GM23248 (cell line): ENCODE data around the gene MEI1. TPM values are rescaled to one million over a fixed set of nuclear protein-coding genes. Genes with fewer than 3 reads are reported as not detected.
"Not testable (repeated sequence)": the region's sequence is repeated elsewhere in the genome, so short reads cannot be mapped to it uniquely, and the experiment has no call there.

Source experiments
- DNase-seq: peaks from one replicate; pipeline ENCODE4 v3.0.0-alpha.2; 2015
- H2AFZ ChIP-seq: fragments of 200-600 bp; sonication (generic); 2 replicates; pipeline ENCODE4 v1.6.1; 2016; ENCODE audit warnings: antibody characterized with exemption
- H3F3A ChIP-seq: fragments of 200-600 bp; sonication (generic); 2 replicates; pipeline ENCODE4 v1.6.1; 2016; ENCODE audit warnings: mild to moderate bottlenecking, antibody characterized with exemption, mixed run types; ENCODE audit not compliant: insufficient read depth
- H3K27ac ChIP-seq: fragments of 200-600 bp; sonication (generic); 2 replicates; pipeline ENCODE4 v1.5.1; 2016; ENCODE audit warnings: mild to moderate bottlenecking
- H3K27me3 ChIP-seq: fragments of 200-600 bp; sonication (generic); replicated peaks from 2 replicates; pipeline ENCODE4 v1.6.1; 2016; ENCODE audit warnings: mild to moderate bottlenecking; ENCODE audit not compliant: insufficient read depth
- H3K36me3 ChIP-seq: fragments of 200-600 bp; sonication (generic); 2 replicates; pipeline ENCODE4 v1.6.1; 2016; ENCODE audit warnings: low read depth, mild to moderate bottlenecking
- H3K4me1 ChIP-seq: fragments of 200-600 bp; sonication (generic); 2 replicates; pipeline ENCODE4 v1.6.1; 2016; ENCODE audit warnings: mild to moderate bottlenecking; ENCODE audit not compliant: insufficient read depth
- H3K4me2 ChIP-seq: fragments of 200-600 bp; sonication (generic); one replicate; pipeline ENCODE4 v1.6.1; 2016; ENCODE audit warnings: mild to moderate bottlenecking; ENCODE audit not compliant: unreplicated experiment
- H3K4me3 ChIP-seq: fragments of 200-600 bp; sonication (generic); 2 replicates; pipeline ENCODE4 v1.5.1; 2016; ENCODE audit warnings: mild to moderate bottlenecking
- H3K79me2 ChIP-seq: fragments of 200-600 bp; sonication (generic); 2 replicates; pipeline ENCODE4 v1.6.1; 2016; ENCODE audit warnings: mild to moderate bottlenecking; ENCODE audit not compliant: insufficient read depth
- H3K9ac ChIP-seq: fragments of 200-600 bp; sonication (generic); 2 replicates; pipeline ENCODE4 v1.6.1; 2016; ENCODE audit warnings: mild to moderate bottlenecking
- H3K9me2 ChIP-seq: fragments of 200-600 bp; sonication (generic); 2 replicates; pipeline ENCODE4 v1.6.1; 2016; ENCODE audit warnings: mixed run types, mild to moderate bottlenecking, moderate library complexity; ENCODE audit not compliant: insufficient read depth
- H3K9me3 ChIP-seq: fragments of 200-600 bp; sonication (generic); one replicate; pipeline ENCODE4 v1.6.1; 2017; ENCODE audit warnings: low read depth
- H4K20me1 ChIP-seq: fragments of 200-600 bp; sonication (generic); 2 replicates; pipeline ENCODE4 v1.6.0; 2016; ENCODE audit not compliant: insufficient read depth
- EZH2 ChIP-seq: fragments of 200-600 bp; sonication (generic); IDR thresholded peaks from 2 replicates; pipeline ENCODE4 v1.6.1; 2018; ENCODE audit warnings: antibody characterized with exemption, mild to moderate bottlenecking; ENCODE audit not compliant: insufficient read depth, poor library complexity, severe bottlenecking
- EZH2phosphoT487 ChIP-seq: fragments of 200-600 bp; sonication (generic); IDR thresholded peaks from 2 replicates; pipeline ENCODE4 v1.6.1; 2018; ENCODE audit warnings: antibody characterized with exemption, moderate library complexity, mild to moderate bottlenecking, low read depth; ENCODE audit not compliant: insufficient read depth
- WGBS, 2 experiments: methylation state at CpG; one replicate each; pipeline ENCODE4 v1.1.6; 2015 to 2017; ENCODE audit warnings: low lambda C conversion rate in 2 of 2, low coverage in 1 of 2; ENCODE audit errors: missing lambda C conversion rate in 2 of 2; 5-methylcytosine and 5-hydroxymethylcytosine counted together
- in situ Hi-C: fragments of 300-500 bp; cut with MboI; formaldehyde crosslinking; loops from 2 replicates; pipeline ENCODE4 v1.15.0; 2020
- polyA plus RNA-seq: library from polyadenylated mRNA; unstranded; fragments of >200 nt; fragmentation: Nextera tagmentation; extraction: Ambion mirVana; gene quantifications from 2 replicates; pipeline ENCODE4 v1.2.1, GENCODE V29; 2016
- total RNA-seq: library from RNA; depleted of rRNA; stranded (reverse); fragments of >200 nt; shearing (Covaris generic); gene quantifications from 2 replicates; pipeline ENCODE4 v1.2.3, GENCODE V29; 2014

The MEI1 gene
- total and polyA plus RNA-seq, 2 experiments from 2014 or later: 2.2 to 5.9 TPM

DNA sequence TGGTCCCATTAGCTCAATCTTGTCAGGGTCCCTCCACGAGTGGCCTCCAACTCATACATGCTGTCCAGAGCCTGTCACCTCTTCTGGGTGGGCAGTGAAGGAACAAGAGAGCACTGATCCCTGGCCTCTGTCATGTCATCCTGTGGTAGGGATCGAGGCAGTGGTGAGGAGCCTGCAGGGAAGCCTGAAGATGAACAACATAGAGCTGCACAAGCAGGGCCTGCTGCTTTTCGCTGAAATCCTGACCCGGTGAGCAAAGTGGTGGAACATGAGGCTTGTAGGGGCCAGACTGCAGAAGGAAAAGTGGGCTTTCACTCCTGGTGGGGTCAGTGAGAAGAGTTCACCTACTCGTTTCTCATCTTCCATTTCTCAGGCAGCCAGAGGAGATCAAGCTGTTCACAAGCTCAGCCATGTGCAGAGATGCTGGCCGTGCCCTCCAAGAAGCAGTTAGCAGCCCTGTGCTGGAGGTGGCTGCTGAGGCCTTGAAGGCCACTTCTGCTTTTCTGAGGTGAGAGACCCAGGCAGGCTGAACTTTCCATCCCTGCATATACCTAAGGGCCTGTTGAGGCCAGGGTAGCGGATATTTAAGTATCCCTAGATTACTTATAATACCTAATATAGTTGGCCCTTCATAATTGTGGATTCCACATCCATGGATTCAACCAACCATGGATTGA is 32.9 kb downstream of the MEI1 start:
- no peaks in the 10 kb centered on the region for H3F3A ChIP-seq
- no peaks in the 10 kb centered on the region for H3K79me2 ChIP-seq
- no peak overlapping the region for H3K4me2 ChIP-seq
- H3K9ac ChIP-seq: no peak overlapping the region
- H3K27ac ChIP-seq: no peak overlapping the region
- in situ Hi-C loops: no loop called here
- no peak overlapping the region for H3K4me3 ChIP-seq
- 67 to 70% methylated on average over 7 of the region's 7 CpGs for WGBS, 2 experiments
- no peaks in the 10 kb centered on the region for H3K27me3 ChIP-seq
- no peaks in the 10 kb centered on the region for H3K9me3 ChIP-seq
- no peak overlapping the region for H2AFZ ChIP-seq
- H3K4me1 ChIP-seq: no peaks in the 10 kb centered on the region
- H4K20me1 ChIP-seq: no peaks in the 10 kb centered on the region
- no peaks in the 10 kb centered on the region for H3K9me2 ChIP-seq
- no peak for DNase-seq
- TF ChIP-seq EZH2 (no peak), EZH2phosphoT487 (no peak)
- no peaks in the 10 kb centered on the region for H3K36me3 ChIP-seq

DNA sequence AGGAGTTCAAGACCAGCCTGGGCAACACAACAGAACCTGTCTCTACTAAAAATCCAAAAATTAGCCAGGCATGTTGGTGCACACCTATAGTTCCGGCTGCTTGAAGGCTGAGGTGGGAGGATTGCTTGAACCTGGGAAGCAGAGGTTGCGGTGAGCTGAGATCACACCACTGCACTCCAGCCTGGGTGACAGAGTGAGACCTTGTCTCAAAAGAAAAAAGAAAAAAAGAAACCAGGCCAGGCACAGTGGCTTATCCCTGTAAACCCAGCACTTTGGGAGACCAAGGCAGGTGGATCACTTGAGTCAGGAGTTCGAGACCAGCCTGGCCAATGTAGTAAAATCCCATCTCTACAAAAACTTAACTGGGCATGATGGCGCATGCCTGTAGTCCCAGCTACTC is 33.9 kb downstream of the MEI1 start:
- WGBS, 2 experiments: 91 to 96% methylated on average over 4 of the region's 4 CpGs
- H3K9ac ChIP-seq, H3F3A ChIP-seq, H3K27ac ChIP-seq, H3K4me1 ChIP-seq, H3K36me3 ChIP-seq, H4K20me1 ChIP-seq, in situ Hi-C loops, H3K9me2 ChIP-seq, H2AFZ ChIP-seq, H3K27me3 ChIP-seq, H3K79me2 ChIP-seq, H3K9me3 ChIP-seq, H3K4me3 ChIP-seq, DNase-seq, H3K4me2 ChIP-seq: not testable (repeated sequence)

- WGBS, 2 experiments: 71 to 88% methylated on average over 3 of the region's 3 CpGs
- Histone ChIP-seq H3K27ac (no peak overlapping the region), H3K36me3 (no peaks in the 10 kb centered on the region), H3K4me3 (no peak overlapping the region), H3K4me2 (no peak overlapping the region), H3K9me2 (no peaks in the 10 kb centered on the region), H3F3A (no peaks in the 10 kb centered on the region), H3K79me2 (no peaks in the 10 kb centered on the region), H3K9ac (no peak overlapping the region), H3K4me1 (no peaks in the 10 kb centered on the region), H4K20me1 (no peaks in the 10 kb centered on the region), H2AFZ (no peak overlapping the region), H3K27me3 (no peaks in the 10 kb centered on the region), H3K9me3 (no peaks in the 10 kb centered on the region)
- DNase-seq: no peak
- in situ Hi-C loops: no loop called here
- no peak for TF ChIP-seq EZH2phosphoT487
- TF ChIP-seq EZH2: no peak
Observed at GRCh38 chr22:41739576-41739975, 40.3 kb downstream of the MEI1 start.

DNA sequence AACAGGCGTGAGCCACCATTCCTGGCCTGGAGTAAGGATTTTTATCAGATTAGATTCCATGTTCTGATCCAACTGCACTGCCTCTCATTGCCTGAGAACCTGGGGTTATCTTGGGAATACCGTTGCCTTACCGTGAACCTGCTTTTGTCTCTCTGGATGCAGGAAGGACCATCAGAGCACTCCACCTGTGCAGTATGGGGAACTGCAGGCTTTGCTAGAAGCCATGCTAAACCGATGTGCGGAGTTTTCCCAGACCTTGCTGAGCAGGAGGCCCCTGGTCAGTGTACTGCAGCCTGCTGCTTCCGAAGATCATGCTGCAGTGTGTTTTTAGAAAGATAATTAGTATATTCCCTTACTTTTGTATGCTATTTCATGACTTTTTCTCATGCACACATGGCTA is 43.6 kb downstream of the MEI1 start:
- WGBS, 2 experiments: 52 to 55% methylated on average over 6 of the region's 6 CpGs
- no peaks in the 10 kb centered on the region for H3K79me2 ChIP-seq
- no peaks in the 10 kb centered on the region for H3K36me3 ChIP-seq
- H3K4me1 ChIP-seq: no peaks in the 10 kb centered on the region
- DNase-seq: no peak
- H3F3A ChIP-seq: no peaks in the 10 kb centered on the region
- H3K4me2 ChIP-seq: no peak overlapping the region
- H3K9me2 ChIP-seq: no peaks in the 10 kb centered on the region
- no peak overlapping the region for H3K4me3 ChIP-seq
- in situ Hi-C loops: no loop called here
- no peak overlapping the region for H3K27ac ChIP-seq
- H3K27me3 ChIP-seq: no peaks in the 10 kb centered on the region
- no peak overlapping the region for H2AFZ ChIP-seq
- TF ChIP-seq EZH2: no peak
- TF ChIP-seq EZH2phosphoT487: no peak
- H3K9me3 ChIP-seq: no peaks in the 10 kb centered on the region
- no peak overlapping the region for H3K9ac ChIP-seq
- H4K20me1 ChIP-seq: no peaks in the 10 kb centered on the region

DNA sequence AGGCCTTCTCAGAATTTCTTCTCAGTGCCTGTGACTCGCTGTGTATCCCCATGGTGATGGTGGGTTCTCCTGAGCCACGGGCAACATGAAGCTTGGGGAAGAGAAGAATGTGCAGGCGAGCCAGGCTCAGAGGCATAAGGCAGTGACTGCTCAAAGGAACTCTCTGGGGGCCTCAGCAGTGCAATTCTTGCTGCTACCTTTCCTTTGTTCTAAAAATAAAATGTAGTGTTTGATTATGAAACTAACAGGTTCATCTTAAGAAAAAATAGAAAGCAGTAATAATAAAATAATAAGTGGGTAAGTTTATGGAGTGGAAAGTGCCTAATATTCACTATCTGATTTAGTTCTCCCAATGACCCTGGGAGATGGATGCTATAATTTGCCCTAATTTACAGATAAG is 46.7 kb downstream of the MEI1 start:
- peaks cover 5% of the 10 kb centered on the region; the same call in 1 of the 2 replicates for H3K27me3 ChIP-seq
- H3K9me3 ChIP-seq: no peaks in the 10 kb centered on the region
- H3K4me2 ChIP-seq: no peak overlapping the region
- no peaks in the 10 kb centered on the region for H3F3A ChIP-seq
- no peaks in the 10 kb centered on the region for H4K20me1 ChIP-seq
- in situ Hi-C loops: no loop called here
- H3K27ac ChIP-seq: no peak overlapping the region
- TF ChIP-seq EZH2 (no peak), EZH2phosphoT487 (no peak)
- no peaks in the 10 kb centered on the region for H3K4me1 ChIP-seq
- H3K4me3 ChIP-seq: no peak overlapping the region
- WGBS, 2 experiments: 44 to 52% methylated on average over 3 of the region's 3 CpGs
- no peaks in the 10 kb centered on the region for H3K9me2 ChIP-seq
- H3K9ac ChIP-seq: 0 out of 2 replicates have a peak overlapping the region, but pooled peaks have one; percentile 2
- no peaks in the 10 kb centered on the region for H3K36me3 ChIP-seq
- no peak overlapping the region for H2AFZ ChIP-seq
- peak; percentile 23 for DNase-seq
- H3K79me2 ChIP-seq: no peaks in the 10 kb centered on the region
